Fibroblast of skin of left quadriceps (primary cell): ENCODE measurements around the gene MBLAC2.

Source experiments
- DNase-seq, 2 experiments: peaks; one replicate each; pipeline ENCODE4 v3.0.0-alpha.2; 2013; ENCODE audit warnings: low read depth in 2 of 2

The MBLAC2 gene

GRCh38 chr5:90474235-90475107 lies at the start of gene MBLAC2, which contains the start of gene POLR3G:
Gene MBLAC2, minus strand, starts transcription at chr5:90474771. Its CDS starts 479 bp downstream, at chr5:90474292.
Gene POLR3G, plus strand, starts transcription at chr5:90474864. Its CDS starts 10,704 bp downstream, at chr5:90485568.
- DNase-seq = peak; percentile 75 to 78

- DNase-seq = no peak
These were observed 44.5 kb upstream of the MBLAC2 start for GRCh38 chr5:90519081-90519480.

GRCh38 chr5:90518661-90519060 lies 44.1 kb upstream of the MBLAC2 start:
- DNase-seq = no peak

- no peak for DNase-seq
These were observed 39.9 kb upstream of the MBLAC2 start for GRCh38 chr5:90514520-90514919.

GRCh38 chr5:90510438-90510837 lies 35.9 kb upstream of the MBLAC2 start:
- no peak for DNase-seq

GRCh38 chr5:90506221-90506620 lies 31.6 kb upstream of the MBLAC2 start:
- no peak for DNase-seq

GRCh38 chr5:90504743-90505142 lies 30.2 kb upstream of the MBLAC2 start:
- DNase-seq = no peak

GRCh38 chr5:90503596-90503995 lies 29.0 kb upstream of the MBLAC2 start:
- no peak for DNase-seq

GRCh38 chr5:90495146-90495545 lies 20.6 kb upstream of the MBLAC2 start:
- no peak for DNase-seq

- DNase-seq = no peak
These were observed 19.5 kb upstream of the MBLAC2 start for GRCh38 chr5:90494043-90494442.

- peak; percentile 65 to 68 for DNase-seq
These were observed 14.2 kb upstream of the MBLAC2 start for GRCh38 chr5:90488791-90489190.

GRCh38 chr5:90484540-90484939 lies 10.0 kb upstream of the MBLAC2 start:
- DNase-seq = no peak

GRCh38 chr5:90483206-90483605 lies 8.6 kb upstream of the MBLAC2 start:
- DNase-seq = no peak

- no peak for DNase-seq
These were observed 6.1 kb upstream of the MBLAC2 start for GRCh38 chr5:90480699-90481098.

GRCh38 chr5:90479611-90480385 lies 5.2 kb upstream of the MBLAC2 start:
- DNase-seq = no peak

GRCh38 chr5:90477621-90478215 lies 3.1 kb upstream of the MBLAC2 start:
- DNase-seq = no peak

- DNase-seq = no peak
These were observed 2.5 kb upstream of the MBLAC2 start for GRCh38 chr5:90477073-90477472.

- DNase-seq = no peak
These were observed 1.8 kb upstream of the MBLAC2 start for GRCh38 chr5:90476391-90476790.

- no peak for DNase-seq
These were observed 937 bp upstream of the MBLAC2 start for GRCh38 chr5:90475436-90475980.

GRCh38 chr5:90473396-90474234 lies 956 bp downstream of the MBLAC2 start:
- no peak for DNase-seq

GRCh38 chr5:90472783-90473395 lies 1.7 kb downstream of the MBLAC2 start:
- no peak for DNase-seq
